ENCODE data around the gene EMC9. TPM values are rescaled to one million over a fixed set of nuclear protein-coding genes. Genes with fewer than 3 reads are reported as not detected.

EMC9 gene
- total RNA-seq, 1 donor from 2014 or later = 10.1 TPM

DNA sequence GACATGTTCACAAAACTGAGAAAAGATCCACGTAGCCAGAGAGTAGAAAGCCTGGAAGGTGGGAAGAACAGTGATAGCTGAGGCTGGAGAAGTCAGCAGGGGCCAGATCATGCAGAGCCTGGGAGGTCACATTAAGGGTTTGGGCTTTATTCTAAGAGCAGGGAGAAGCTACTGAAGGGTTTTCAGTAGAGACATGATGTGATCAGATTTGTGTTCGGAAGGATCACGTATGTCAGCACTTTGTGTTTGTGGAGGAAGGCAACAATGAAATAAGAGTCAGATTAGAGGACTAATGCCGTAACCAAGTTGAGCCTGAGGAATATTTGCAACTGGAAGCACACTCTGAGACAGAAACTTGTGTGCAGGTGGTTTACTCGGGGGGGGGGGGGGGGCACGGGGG, 51.5 kb downstream of the EMC9 start:
- no peak for DNase-seq (ENCODE audit: low read depth)

Other genes with a start within 250 kb of the EMC9 start
- 31.3 and 34.6 TPM in 2 replicates for gene DHRS4, start 187.8 kb downstream of the EMC9 start, total RNA-seq
- 8.3 and 9.4 TPM in 2 replicates for gene DHRS4L2, start 152.7 kb downstream of the EMC9 start, total RNA-seq
- gene CARMIL3, start 89.6 kb downstream of the EMC9 start, total RNA-seq = 0.10 TPM in 1 of 2 replicates, not detected in the other
- gene CPNE6, start 70.0 kb downstream of the EMC9 start, total RNA-seq = not detected in 2 replicates
- 18.5 and 28.0 TPM in 2 replicates for gene PCK2, start 47.3 kb downstream of the EMC9 start, total RNA-seq
- 73.8 and 112 TPM in 2 replicates for gene DCAF11, start 26.8 kb downstream of the EMC9 start, total RNA-seq
- gene NRL, start 26.6 kb downstream of the EMC9 start, total RNA-seq = 1.6 and 2.4 TPM in 2 replicates
- gene FITM1, start 10.9 kb downstream of the EMC9 start, total RNA-seq = 0.25 TPM in 1 of 2 replicates, not detected in the other
- gene PSME1, start 5.4 kb downstream of the EMC9 start, total RNA-seq = 209 and 265 TPM in 2 replicates
- gene PSME2, start 5.0 kb upstream of the EMC9 start, total RNA-seq = 69.3 and 258 TPM in 2 replicates
- 52.1 and 52.6 TPM in 2 replicates for gene RNF31, start 5.9 kb upstream of the EMC9 start, total RNA-seq
- gene IRF9, start 19.7 kb upstream of the EMC9 start, total RNA-seq = 78.3 and 87.7 TPM in 2 replicates
- gene REC8, start 30.5 kb upstream of the EMC9 start, total RNA-seq = 13.4 and 43.3 TPM in 2 replicates
- 47.4 and 76.0 TPM in 2 replicates for gene IPO4, start 47.2 kb upstream of the EMC9 start, total RNA-seq
- gene TM9SF1, start 53.9 kb upstream of the EMC9 start, total RNA-seq = 75.4 and 153 TPM in 2 replicates
- gene TSSK4, start 64.1 kb upstream of the EMC9 start, total RNA-seq = 0.05 TPM in 1 of 2 replicates, not detected in the other
- 38.4 and 65.1 TPM in 2 replicates for gene CHMP4A, start 71.9 kb upstream of the EMC9 start, total RNA-seq
- 10.0 and 10.2 TPM in 2 replicates for gene MDP1, start 74.5 kb upstream of the EMC9 start, total RNA-seq
- 146 and 185 TPM in 2 replicates for gene NEDD8, start 90.8 kb upstream of the EMC9 start, total RNA-seq
- 96.7 and 106 TPM in 2 replicates for gene GMPR2, start 91.3 kb upstream of the EMC9 start, total RNA-seq
- gene TINF2, start 101.0 kb upstream of the EMC9 start, total RNA-seq = 46.8 and 75.5 TPM in 2 replicates
- gene TGM1, start 121.6 kb upstream of the EMC9 start, total RNA-seq = 0.45 and 1.6 TPM in 2 replicates
- gene RABGGTA, start 130.0 kb upstream of the EMC9 start, total RNA-seq = 25.2 and 29.7 TPM in 2 replicates
- 18.3 and 29.9 TPM in 2 replicates for gene DHRS1, start 158.2 kb upstream of the EMC9 start, total RNA-seq
- gene NOP9, start 158.3 kb upstream of the EMC9 start, total RNA-seq = 23.2 and 32.3 TPM in 2 replicates
- gene CIDEB, start 166.4 kb upstream of the EMC9 start, total RNA-seq = 0.87 and 2.8 TPM in 2 replicates
- gene LTB4R2, start 168.5 kb upstream of the EMC9 start, total RNA-seq = 1.9 and 3.6 TPM in 2 replicates
- 0.17 and 1.3 TPM in 2 replicates for gene LTB4R, start 169.9 kb upstream of the EMC9 start, total RNA-seq
- 0.40 and 2.6 TPM in 2 replicates for gene ADCY4, start 193.5 kb upstream of the EMC9 start, total RNA-seq
- gene RIPK3, start 198.4 kb upstream of the EMC9 start, total RNA-seq = 1.8 and 9.7 TPM in 2 replicates
- 5.6 and 6.7 TPM in 2 replicates for gene NFATC4, start 226.6 kb upstream of the EMC9 start, total RNA-seq